GF-D8 (cell line): Measurements from ENCODE around the gene CTSA.

Experiments
- DNase-seq: peaks from one replicate; lab custom pipeline; 2025; lab: John Stamatoyannopoulos, UW

CTSA gene

GRCh38 chr20:45890985-45891983, at the start of gene CTSA, which contains the start of gene NEURL2:
CTSA (plus strand) TSS chr20:45891335; CDS start chr20:45891569, 234 bp downstream.
NEURL2 (minus strand) TSS chr20:45891208; CDS start chr20:45890991, 217 bp downstream.
- DNase-seq = peak; percentile 72

GRCh38 chr20:45841407-45842129, 49.6 kb upstream of the CTSA start:
- no peak for DNase-seq

GRCh38 chr20:45842169-45842812, 48.8 kb upstream of the CTSA start:
- no peak for DNase-seq

- no peak for DNase-seq
Observed at GRCh38 chr20:45843506-45843905, 47.6 kb upstream of the CTSA start.

- no peak for DNase-seq
Observed at GRCh38 chr20:45845452-45845851, 45.7 kb upstream of the CTSA start.

- DNase-seq = no peak
Observed at GRCh38 chr20:45848421-45848820, 42.7 kb upstream of the CTSA start.

- no peak for DNase-seq
Observed at GRCh38 chr20:45848969-45849582, 42.1 kb upstream of the CTSA start.

GRCh38 chr20:45850238-45850637, 40.9 kb upstream of the CTSA start:
- no peak for DNase-seq

- no peak for DNase-seq
Observed at GRCh38 chr20:45850926-45851325, 40.2 kb upstream of the CTSA start.

GRCh38 chr20:45851501-45851900, 39.6 kb upstream of the CTSA start:
- DNase-seq = no peak

GRCh38 chr20:45852326-45852725, 38.8 kb upstream of the CTSA start:
- no peak for DNase-seq

- DNase-seq = no peak
Observed at GRCh38 chr20:45853484-45853883, 37.7 kb upstream of the CTSA start.

GRCh38 chr20:45857114-45857881, 33.8 kb upstream of the CTSA start, which contains the start of the genes ACOT8 and ZSWIM3:
ACOT8 (minus strand) TSS chr20:45857392; CDS start chr20:45857315, 77 bp downstream.
ZSWIM3 (plus strand) TSS chr20:45857614; CDS start chr20:45857826, 212 bp downstream.
- DNase-seq = peak; percentile 99

GRCh38 chr20:45857882-45858216, 33.3 kb upstream of the CTSA start:
- DNase-seq = peak; percentile 11

GRCh38 chr20:45859916-45860315, 31.2 kb upstream of the CTSA start:
- DNase-seq = no peak

- DNase-seq = no peak
Observed at GRCh38 chr20:45860560-45861220, 30.4 kb upstream of the CTSA start.

- no peak for DNase-seq
Observed at GRCh38 chr20:45861221-45862075, 29.7 kb upstream of the CTSA start.

GRCh38 chr20:45863543-45864470, 27.3 kb upstream of the CTSA start:
- no peak for DNase-seq
